Neural progenitor cell (in vitro differentiated cells): ENCODE results near the gene FREM2. TPM values are rescaled to one million over a fixed set of nuclear protein-coding genes. Genes with fewer than 3 reads are reported as not detected.

Experiments used
- DNase-seq: peaks from one replicate; pipeline ENCODE4 v3.0.0-alpha.2; 2016; ENCODE audit warnings: low spot score
- H2AFZ ChIP-seq: fragments of 200-600 bp; sonication (generic); replicated peaks from 2 replicates; pipeline ENCODE4 v1.6.1; 2016; ENCODE audit warnings: antibody characterized with exemption
- H3F3A ChIP-seq: fragments of 200-600 bp; sonication (generic); 2 replicates; pipeline ENCODE4 v1.6.1; 2016; ENCODE audit warnings: antibody characterized with exemption, low read depth
- H3K27ac ChIP-seq: fragments of 200-600 bp; sonication (generic); 2 replicates; pipeline ENCODE4 v1.5.1; 2016; ENCODE audit warnings: mild to moderate bottlenecking
- H3K27me3 ChIP-seq: fragments of 200-600 bp; sonication (generic); 2 replicates; pipeline ENCODE4 v1.6.1; 2016; ENCODE audit warnings: mild to moderate bottlenecking, moderate library complexity
- H3K36me3 ChIP-seq: fragments of 200-600 bp; sonication (generic); 2 replicates; pipeline ENCODE4 v1.5.1; 2016
- H3K4me1 ChIP-seq: fragments of 200-600 bp; sonication (generic); 2 replicates; pipeline ENCODE4 v1.6.1; 2016; ENCODE audit warnings: mixed run types
- H3K4me2 ChIP-seq: fragments of 200-600 bp; sonication (generic); 2 replicates; pipeline ENCODE4 v1.6.1; 2016
- H3K4me3 ChIP-seq: fragments of 200-600 bp; sonication (generic); 2 replicates; pipeline ENCODE4 v1.5.1; 2016
- H3K79me2 ChIP-seq: fragments of 200-600 bp; sonication (generic); 2 replicates; pipeline ENCODE4 v1.6.1; 2016; ENCODE audit warnings: low read depth
- H3K9ac ChIP-seq: fragments of 200-600 bp; sonication (generic); 2 replicates; pipeline ENCODE4 v1.6.1; 2016
- H3K9me3 ChIP-seq: fragments of 200-600 bp; sonication (generic); 2 replicates; pipeline ENCODE4 v1.5.1; 2016; ENCODE audit warnings: low read depth
- H4K20me1 ChIP-seq: fragments of 200-600 bp; sonication (generic); 2 replicates; pipeline ENCODE4 v1.6.1; 2016; ENCODE audit warnings: low read depth
- H3K27ac Mint-ChIP-seq: 3 replicates; pipeline ENCODE4 v1.8.0; 2021; ENCODE audit warnings: mixed read lengths
- H3K27me3 Mint-ChIP-seq: 2 replicates; pipeline ENCODE4 v1.8.0; 2022; ENCODE audit warnings: low read depth, mild to moderate bottlenecking, inconsistent platforms, moderate library complexity, mixed read lengths; ENCODE audit not compliant: insufficient read depth
- H3K36me3 Mint-ChIP-seq: 3 replicates; pipeline ENCODE4 v1.8.0; 2021; ENCODE audit warnings: mixed read lengths
- H3K4me1 Mint-ChIP-seq: 3 replicates; pipeline ENCODE4 v1.8.0; 2021; ENCODE audit warnings: mixed read lengths
- H3K4me3 Mint-ChIP-seq: 3 replicates; pipeline ENCODE4 v1.8.0; 2021; ENCODE audit warnings: mild to moderate bottlenecking, moderate library complexity, mixed read lengths
- H3K9me3 Mint-ChIP-seq: 3 replicates; pipeline ENCODE4 v1.8.0; 2020; ENCODE audit warnings: mixed read lengths
- CTCF ChIP-seq: fragments of 200-600 bp; sonication (generic); IDR thresholded peaks from 2 replicates; pipeline ENCODE4 v1.5.1; 2017; ENCODE audit warnings: antibody characterized with exemption, mild to moderate bottlenecking
- EZH2 ChIP-seq: fragments of 200-600 bp; sonication (generic); IDR thresholded peaks from 2 replicates; pipeline ENCODE4 v1.6.1; 2017; ENCODE audit warnings: antibody characterized with exemption, mild to moderate bottlenecking, moderate library complexity
- EZH2phosphoT487 ChIP-seq: fragments of 200-600 bp; sonication (generic); IDR thresholded peaks from 2 replicates; pipeline ENCODE4 v1.6.1; 2017; ENCODE audit warnings: antibody characterized with exemption
- total RNA-seq: library from RNA; depleted of rRNA; stranded (reverse); fragments of >200 nt; gene quantifications from 2 replicates; pipeline ENCODE4 v1.2.3, GENCODE V29; 2015; ENCODE audit warnings: low replicate concordance

FREM2 gene
- total RNA-seq, 1 donor from 2014 or later, result 21.3 TPM

- Mint-ChIP-seq H3K36me3 (peaks cover 4% of the 10 kb centered on the region), H3K9me3 (no peaks in the 10 kb centered on the region), H3K27me3 (no peaks in the 10 kb centered on the region), H3K4me1 (no peaks in the 10 kb centered on the region), H3K4me3 (no peak overlapping the region), H3K27ac (no peak overlapping the region)
- Histone ChIP-seq H3K27me3 (no peaks in the 10 kb centered on the region), H3K9ac (no peak overlapping the region), H4K20me1 (no peaks in the 10 kb centered on the region), H3K36me3 (no peaks in the 10 kb centered on the region), H3K4me1 (no peaks in the 10 kb centered on the region), H2AFZ (no peak overlapping the region), H3K9me3 (no peaks in the 10 kb centered on the region), H3F3A (no peaks in the 10 kb centered on the region), H3K27ac (no peak overlapping the region), H3K79me2 (no peaks in the 10 kb centered on the region), H3K4me3 (no peak overlapping the region), H3K4me2 (no peak overlapping the region)
- TF ChIP-seq CTCF (no peak), EZH2 (no peak), EZH2phosphoT487 (no peak)
- DNase-seq, result no peak
These were observed 100.7 kb downstream of the FREM2 start for GRCh38 chr13:38787550-38787949.

- H3K4me3 Mint-ChIP-seq, result no peak overlapping the region
These were observed 110.0 kb downstream of the FREM2 start for GRCh38 chr13:38796890-38797289.

GRCh38 chr13:38803531-38803930, 116.7 kb downstream of the FREM2 start:
- DNase-seq, result peak; percentile 18
- Histone ChIP-seq H3K9me3 (no peaks in the 10 kb centered on the region), H4K20me1 (no peaks in the 10 kb centered on the region), H3K4me2 (peak overlapping the region; percentile 48), H3K36me3 (no peaks in the 10 kb centered on the region), H3K79me2 (no peaks in the 10 kb centered on the region), H2AFZ (no peak overlapping the region), H3K4me3 (no peak overlapping the region), H3K27ac (no peak overlapping the region), H3K4me1 (peaks cover 22% of the 10 kb centered on the region), H3K9ac (no peak overlapping the region), H3F3A (no peaks in the 10 kb centered on the region), H3K27me3 (no peaks in the 10 kb centered on the region)
- Mint-ChIP-seq H3K27ac (peak overlapping the region; percentile 65), H3K9me3 (peaks cover 36% of the 10 kb centered on the region), H3K4me1 (peaks cover 32% of the 10 kb centered on the region), H3K4me3 (peak overlapping the region; percentile 30), H3K36me3 (peaks cover 10% of the 10 kb centered on the region), H3K27me3 (peaks cover 5% of the 10 kb centered on the region)
- TF ChIP-seq EZH2, result no peak
- no peak for TF ChIP-seq CTCF
- TF ChIP-seq EZH2phosphoT487, result no peak

More at GRCh38 chr13:38796890-38797289, 110.0 kb downstream of the FREM2 start:
- Mint-ChIP-seq H3K36me3 (peaks cover 7% of the 10 kb centered on the region), H3K27me3 (peaks cover 4% of the 10 kb centered on the region), H3K4me1 (no peaks in the 10 kb centered on the region), H3K9me3 (peaks cover 11% of the 10 kb centered on the region), H3K27ac (no peak overlapping the region)
- Histone ChIP-seq H3K27me3 (no peaks in the 10 kb centered on the region), H3K9ac (no peak overlapping the region), H3K4me2 (no peak overlapping the region), H3K27ac (no peak overlapping the region), H3K9me3 (no peaks in the 10 kb centered on the region), H3K36me3 (no peaks in the 10 kb centered on the region), H3F3A (no peaks in the 10 kb centered on the region), H2AFZ (no peak overlapping the region), H3K79me2 (no peaks in the 10 kb centered on the region), H3K4me1 (no peaks in the 10 kb centered on the region), H4K20me1 (no peaks in the 10 kb centered on the region), H3K4me3 (no peak overlapping the region)
- DNase-seq, result no peak
- TF ChIP-seq EZH2, result no peak
- TF ChIP-seq EZH2phosphoT487, result no peak
- TF ChIP-seq CTCF, result no peak
